Adrenal gland (tissue), 19 donors: ENCODE results near the gene ZNF678. TPM values are rescaled to one million over a fixed set of nuclear protein-coding genes. Genes with fewer than 3 reads are reported as not detected.
A peak's percentile ranks its signal among the peaks of the same experiment; 100 is the strongest.

ENCODE experiments used
- DNase-seq, 7 donors: peaks; one replicate each; pipeline ENCODE4 v3.0.0-alpha.2; 2019 to 2020
- H3K27ac ChIP-seq, 5 donors: fragments of 200-600 bp; sonication (generic) in 4 of 5; 1 replicate in 3 of 5; 2 replicates in 2 of 5; pipeline versions ENCODE4 v1.5.1 to v1.8.0; 2016 to 2020; ENCODE audit warnings: mild to moderate bottlenecking in 1 of 5
- H3K27me3 ChIP-seq: fragments of 200-600 bp; 2 replicates; pipeline ENCODE4 v1.8.0; 2021
- H3K36me3 ChIP-seq, 2 donors: fragments of 200-600 bp; replicated peaks in 1 of 2; 1 replicate in 1 of 2; 2 replicates in 1 of 2; pipeline versions ENCODE4 v1.5.1 to v1.8.0; 2018 to 2022
- H3K4me1 ChIP-seq, 2 donors: fragments of 200-600 bp; replicated peaks in 1 of 2; 1 replicate in 1 of 2; 2 replicates in 1 of 2; pipeline versions ENCODE4 v1.5.1 to v1.8.0; 2018 to 2021
- H3K4me3 ChIP-seq, 4 donors: fragments of 200-600 bp; sonication (generic) in 3 of 4; one replicate each; pipeline ENCODE4 v1.5.1; 2016 to 2018
- H3K9me3 ChIP-seq, 3 donors: fragments of 200-600 bp; sonication (generic) in 1 of 3; replicated peaks in 1 of 3; 1 replicate in 2 of 3; 2 replicates in 1 of 3; pipeline versions ENCODE4 v1.5.1 to v1.8.0; 2016 to 2021
- CTCF ChIP-seq, 6 experiments: fragments of 450-650 bp in 4 of 6; fragments of 200-600 bp in 2 of 6; sonication (generic) in 1 of 6; IDR thresholded peaks; 1 replicate in 5 of 6; 2 replicates in 1 of 6; pipeline versions ENCODE4 v1.5.1 to v1.8.0; 2016 to 2021; ENCODE audit warnings: antibody characterized with exemption in 6 of 6, mild to moderate bottlenecking in 2 of 6, moderate library complexity in 1 of 6
- POLR2A ChIP-seq, 2 donors: fragments of 450-650 bp; IDR thresholded peaks; one replicate each; pipeline ENCODE4 v1.6.1; 2017; ENCODE audit warnings: antibody characterized with exemption in 2 of 2, mild to moderate bottlenecking in 2 of 2, moderate library complexity in 1 of 2
- WGBS, 4 donors: extraction: QIAGEN DNeasy Blood & Tissue Kit in 2 of 4; methylation state at CpG; one replicate each; pipeline versions ENCODE4 v1.1.5 to v1.1.7; 2013 to 2017; 5-methylcytosine and 5-hydroxymethylcytosine counted together
- intact Hi-C, 2 donors: fragments of 100-400 bp; cut with DNase I; formaldehyde crosslinking; loops; one replicate each; pipeline versions ENCODE4 v1.14.1 to v1.15.0; 2022 to 2023
- long read RNA-seq, 10 donors: library from polyadenylated mRNA in 3 of 10; unstranded in 2 of 10; stranded (forward) in 1 of 10; transcript quantifications; one replicate each; pipeline ENCODE4 v2.0.0 and lab custom pipeline, GENCODE V29; 2021 to 2026
- polyA plus RNA-seq, 3 donors: library from polyadenylated mRNA; stranded (reverse); fragments of 200-250 nt in 2 of 3; fragments of 350-450 nt in 1 of 3; fragmentation: Illumina TruSeq in 1 of 3; extraction: RNeasy Lipid Tissue Mini Kit (QIAGEN cat#74804) in 1 of 3; gene quantifications; one replicate each; pipeline ENCODE4 v1.2.3, GENCODE V29; 2013 to 2014
- total RNA-seq, 9 donors: library from RNA; depleted of rRNA in 4 of 9; stranded (reverse); fragments of >200 nt in 4 of 9; fragments of 120-200 nt in 1 of 9; fragmentation: NEBNext Ultra II Directional in 1 of 9; extraction: Animal tissue kit (Norgen Biotek cat#: 25700) in 1 of 9; gene quantifications; one replicate each; pipeline versions ENCODE4 v1.1.0 to v1.2.4, GENCODE V29; 2013 to 2023
- donor health status: healthy with polysubstance abuse.
- donor health status: Bipolar disorder and iron deficiency.
- donor health status: DM: yes; HTN: yes; CAD: no.
- donor health status: DM: no; HTN: no; CAD: no.
- donor health status: DM: no; HTN: no; CAD: no.
- donor health status: DM: yes; HTN: yes; CAD: no.

Gene ZNF678
- total RNA-seq (10 to 100 TPM in 2 of 9 donors, 1 to 10 TPM in 7; 4.2 to 14.0 (median 5.5) TPM), polyA plus RNA-seq (1 to 10 TPM in 2 of 3 donors, under 1 TPM in 1; 0.81 to 5.5 (median 1.9) TPM)
- long read RNA-seq, donor 1: 0 reads
- long read RNA-seq, donor 2: 0 reads
- long read RNA-seq, donor 3: 0 reads
- long read RNA-seq, donor 4, partial matches to known transcripts: 0 of 2 reads
- long read RNA-seq, donor 4, other reads (novel, unspliced or antisense): 2 of 2 reads
- long read RNA-seq, donor 5, partial matches to known transcripts: 1 of 4 reads
- long read RNA-seq, donor 5, other reads (novel, unspliced or antisense): 2 of 4 reads
- long read RNA-seq, donor 6: 0 reads
- long read RNA-seq, donor 7, partial matches to known transcripts: 0 of 2 reads
- long read RNA-seq, donor 7, other reads (novel, unspliced or antisense): 0 of 2 reads
- long read RNA-seq, donor 8, full-length matches to known transcripts: 3 of 3 reads
- long read RNA-seq, donor 8, partial matches to known transcripts: 0 of 3 reads
- long read RNA-seq, donor 8, other reads (novel, unspliced or antisense): 0 of 3 reads
- long read RNA-seq, donor 9: 0 reads
- long read RNA-seq, donor 10: 0 reads

DNA sequence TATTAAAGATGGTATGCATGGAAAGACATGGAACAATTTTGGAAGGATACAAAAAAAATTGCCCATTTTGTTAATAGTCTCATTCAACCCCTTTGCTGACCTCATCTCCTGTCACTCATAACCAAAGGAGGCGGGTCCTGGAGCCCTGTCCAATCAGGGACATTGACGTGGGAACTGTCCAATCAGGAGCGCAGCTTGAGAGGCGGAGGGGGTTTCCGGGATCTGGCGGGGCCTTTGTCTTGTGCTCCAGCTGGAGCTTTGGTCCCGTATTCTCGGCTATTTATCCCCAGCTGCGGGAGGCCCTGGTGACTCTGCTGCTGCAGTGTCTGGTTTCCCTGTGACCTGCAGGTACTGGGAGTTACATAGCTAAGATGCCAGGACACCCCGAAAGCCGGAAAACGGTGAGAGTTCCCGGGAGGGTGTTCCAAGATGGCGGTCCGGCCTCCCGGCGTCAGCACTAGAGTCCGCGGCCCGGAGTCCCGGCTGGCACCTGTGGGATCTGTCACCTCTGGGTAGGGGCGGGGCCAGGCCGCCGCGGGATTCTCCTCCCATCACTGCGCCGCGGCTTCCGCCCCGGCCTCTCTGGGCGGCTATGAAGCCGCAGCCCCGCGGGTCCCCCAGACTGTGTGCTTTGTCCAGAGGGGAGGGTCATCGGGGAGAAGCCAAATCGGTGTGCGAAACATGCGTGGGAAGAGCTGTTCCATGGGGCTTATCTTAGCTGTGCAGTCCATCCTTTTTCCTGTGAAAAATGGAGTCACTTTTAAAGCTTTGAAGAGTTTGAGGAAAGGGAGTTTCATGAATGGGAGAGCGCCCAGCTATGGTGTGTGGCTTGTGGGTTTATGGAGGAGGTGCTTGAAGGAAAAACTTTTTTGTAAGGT is at the start of gene ZNF678:
Gene ZNF678 (plus strand): TSS at position 233 of the 878 bp plus-strand sequence. CDS start 87,436 bp downstream, outside the sequence.
- peaks cover 28% of the 10 kb centered on the region for H3K27me3 ChIP-seq
- H3K9me3 ChIP-seq: no peaks in the 10 kb centered on the region
- DNase-seq: peak; percentile 91 to 98 (median 95)
- peak within 1 kb of the TSS; percentile 13 to 81 (median 42) for H3K4me3 ChIP-seq
- WGBS, 4 donors: 0% methylated on average over 13 to 39 of the region's 39 CpGs
- H3K36me3 ChIP-seq: no peaks in the 10 kb centered on the region
- intact Hi-C loops: no loop called here
- peaks cover 7% of the 10 kb centered on the region in 2 donors for H3K4me1 ChIP-seq
- TF ChIP-seq CTCF (IDR thresholded peaks at IDR 0.05): peak in 1 of 6 experiments; percentile 1
- TF ChIP-seq POLR2A (IDR thresholded peaks at IDR 0.05): peak in 1 of 2 donors; percentile 42
- peak within 1 kb of the TSS; percentile 63 to 96 (median 88) for H3K27ac ChIP-seq

- no peaks in the 10 kb centered on the region for H3K27me3 ChIP-seq
- H3K9me3 ChIP-seq: no peaks in the 10 kb centered on the region
- DNase-seq: no peak
- WGBS, 4 donors: 71 to 86% (median 79%) methylated on average over 4 of the region's 4 CpGs
- H3K4me1 ChIP-seq: no peaks in the 10 kb centered on the region
- H3K36me3 ChIP-seq: no peaks in the 10 kb centered on the region
- TF ChIP-seq POLR2A (IDR thresholded peaks at IDR 0.05) (no peak), CTCF (IDR thresholded peaks at IDR 0.05) (no peak)
- no peak overlapping the region for H3K27ac ChIP-seq
- intact Hi-C loops: no loop called here
- H3K4me3 ChIP-seq: no peak overlapping the region
Measured at GRCh38 chr1:227518876-227519275, 44.5 kb upstream of the ZNF678 start.

DNA sequence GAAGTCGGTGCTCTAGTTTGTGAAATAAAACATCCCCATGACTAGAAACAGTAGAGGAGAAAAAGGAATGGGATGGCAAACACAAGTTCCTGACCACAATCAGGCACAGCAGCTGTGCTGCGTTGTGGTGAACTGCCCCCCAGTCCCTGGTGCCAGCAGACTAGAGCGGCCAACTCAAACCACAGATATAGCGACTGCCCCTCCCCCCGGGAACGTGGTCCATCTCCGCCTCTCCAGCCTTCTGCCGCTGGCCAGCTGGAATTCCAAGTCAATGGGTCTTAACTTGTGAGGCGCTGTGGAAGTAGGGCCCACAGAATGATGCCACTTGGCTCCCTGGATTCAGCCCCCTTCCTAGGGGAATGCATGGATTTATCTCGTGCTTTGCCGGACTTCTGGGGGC is 41.6 kb upstream of the ZNF678 start:
- Histone ChIP-seq H3K36me3 (no peaks in the 10 kb centered on the region), H3K4me3 (no peak overlapping the region), H3K9me3 (peaks cover 0 to 12% (median 0%) of the 10 kb centered on the region in 3 donors), H3K4me1 (no peaks in the 10 kb centered on the region), H3K27me3 (no peaks in the 10 kb centered on the region), H3K27ac (no peak overlapping the region)
- no peak for DNase-seq
- no peak for TF ChIP-seq CTCF (IDR thresholded peaks at IDR 0.05)
- no peak for TF ChIP-seq POLR2A (IDR thresholded peaks at IDR 0.05)
- intact Hi-C loops: no loop called here
- WGBS, 4 donors: 78 to 83% (median 81%) methylated on average over 7 to 11 of the region's 11 CpGs

DNA sequence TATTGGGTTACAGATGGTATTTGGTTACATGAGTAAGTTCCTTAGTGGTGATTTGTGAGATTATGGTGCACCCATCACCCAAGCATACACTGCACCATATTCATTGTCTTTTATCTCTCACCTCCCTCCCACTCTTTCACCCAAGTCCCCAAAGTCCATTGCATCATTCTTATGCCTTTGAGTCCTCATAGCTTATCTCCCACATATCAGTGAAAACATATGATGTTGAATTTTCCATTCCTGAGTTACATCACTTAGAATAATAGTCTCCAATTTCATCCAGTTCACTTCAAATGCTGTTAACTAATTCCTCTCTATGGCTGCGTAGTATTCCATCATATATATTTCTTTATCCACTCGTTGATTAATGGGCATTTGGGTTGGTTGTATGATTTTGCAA is 36.8 kb upstream of the ZNF678 start:
- Histone ChIP-seq H3K4me3 (no peak overlapping the region), H3K27ac (no peak overlapping the region), H3K36me3 (no peaks in the 10 kb centered on the region), H3K27me3 (no peaks in the 10 kb centered on the region), H3K9me3 (peaks cover 0 to 48% (median 0%) of the 10 kb centered on the region in 3 donors), H3K4me1 (no peaks in the 10 kb centered on the region)
- TF ChIP-seq CTCF (IDR thresholded peaks at IDR 0.05): no peak
- no peak for TF ChIP-seq POLR2A (IDR thresholded peaks at IDR 0.05)
- intact Hi-C loops: no loop called here
- DNase-seq: no peak
- WGBS, 4 donors: 86 to 93% (median 89%) methylated on average over 2 of the region's 2 CpGs
